Measurements from ENCODE around the gene REG4.
"Not testable (repeated sequence)": the region's sequence is repeated elsewhere in the genome, so short reads cannot be mapped to it uniquely, and the experiment has no call there.

The REG4 gene

DNA sequence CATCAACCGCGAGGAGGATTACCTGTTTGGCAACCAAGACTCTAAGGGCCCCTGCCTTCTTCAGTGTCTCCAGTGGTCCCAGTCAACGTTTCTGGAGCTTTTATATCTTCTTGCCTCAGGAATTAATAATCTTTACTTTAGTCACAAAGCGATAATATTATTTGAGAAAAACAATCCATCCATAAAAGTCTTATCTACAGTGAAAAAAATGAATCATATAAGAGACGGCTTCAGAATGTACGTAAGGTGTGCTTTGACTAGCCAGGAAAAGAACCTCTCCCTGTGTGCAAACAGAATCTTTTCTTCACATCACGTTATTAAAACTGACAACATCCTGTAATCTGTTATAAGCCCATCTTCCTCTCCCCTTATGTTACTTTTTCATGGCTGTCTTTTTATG, at the start of gene REG4:
Gene REG4, minus strand, starts transcription at position 74 of the 400 bp plus-strand sequence. CDS start 2,691 bp downstream, outside the sequence.
- H3K27me3 Mint-ChIP-seq: peaks cover 9% of the 10 kb centered on the region
- no peak within 1 kb of the TSS for H3K4me3 Mint-ChIP-seq
- H3K4me1 Mint-ChIP-seq (ENCODE audit: low read depth): peaks cover 3% of the 10 kb centered on the region
- no peaks in the 10 kb centered on the region for H3K9me3 Mint-ChIP-seq
- DNase-seq: no peak
- no peak within 1 kb of the TSS for H3K27ac Mint-ChIP-seq
- H3K36me3 Mint-ChIP-seq (ENCODE audit: low read depth): no peaks in the 10 kb centered on the region

- Mint-ChIP-seq H3K27ac (no peak overlapping the region), H3K9me3 (no peaks in the 10 kb centered on the region), H3K4me1 (ENCODE audit: low read depth) (peaks cover 15% of the 10 kb centered on the region), H3K36me3 (ENCODE audit: low read depth) (no peaks in the 10 kb centered on the region), H3K4me3 (no peak overlapping the region), H3K27me3 (peaks cover 14% of the 10 kb centered on the region)
- DNase-seq: no peak
Observed at GRCh38 chr1:119859647-119860046, 48.4 kb upstream of the REG4 start.

- H3K27ac Mint-ChIP-seq: not testable (repeated sequence)
Observed at GRCh38 chr1:119858556-119859214, 47.4 kb upstream of the REG4 start.

GRCh38 chr1:119858126-119858525, 46.9 kb upstream of the REG4 start:
- DNase-seq: no peak
- no peaks in the 10 kb centered on the region for H3K36me3 Mint-ChIP-seq (ENCODE audit: low read depth)

More at GRCh38 chr1:119858556-119859214, 47.4 kb upstream of the REG4 start:
- H3K4me1 Mint-ChIP-seq (ENCODE audit: low read depth): peaks cover 15% of the 10 kb centered on the region
- H3K27me3 Mint-ChIP-seq: peaks cover 14% of the 10 kb centered on the region
- H3K9me3 Mint-ChIP-seq; DNase-seq; H3K36me3 Mint-ChIP-seq (ENCODE audit: low read depth); H3K4me3 Mint-ChIP-seq: not testable (repeated sequence)

DNA sequence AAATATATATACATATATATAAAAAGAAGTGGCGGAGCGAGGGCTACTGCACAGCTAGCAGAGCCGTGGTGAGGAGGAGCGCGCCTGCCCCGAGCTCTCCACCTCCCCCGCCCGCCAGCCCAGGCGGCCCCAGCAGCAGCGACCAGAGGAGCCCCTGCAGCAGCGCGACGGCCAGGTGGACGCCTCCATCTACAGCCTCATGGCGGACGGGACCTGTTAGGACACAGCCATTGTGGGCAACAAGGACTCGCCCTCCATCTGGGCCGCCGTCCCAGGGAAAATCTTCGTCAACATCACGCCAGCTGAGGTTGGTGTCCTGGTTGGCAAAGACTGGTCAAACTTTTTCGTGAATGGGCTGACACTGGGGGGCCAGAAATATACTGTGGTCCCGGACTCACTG, 41.9 kb upstream of the REG4 start:
- Mint-ChIP-seq H3K4me3 (no peak overlapping the region), H3K27me3 (peaks cover 3% of the 10 kb centered on the region), H3K27ac (no peak overlapping the region), H3K36me3 (ENCODE audit: low read depth) (no peaks in the 10 kb centered on the region), H3K4me1 (ENCODE audit: low read depth) (no peaks in the 10 kb centered on the region), H3K9me3 (no peaks in the 10 kb centered on the region)
- DNase-seq: no peak

More at GRCh38 chr1:119858126-119858525, 46.9 kb upstream of the REG4 start:
- peaks cover 14% of the 10 kb centered on the region for H3K27me3 Mint-ChIP-seq
- peaks cover 15% of the 10 kb centered on the region for H3K4me1 Mint-ChIP-seq (ENCODE audit: low read depth)
- no peak overlapping the region for H3K4me3 Mint-ChIP-seq
- no peaks in the 10 kb centered on the region for H3K9me3 Mint-ChIP-seq
- H3K27ac Mint-ChIP-seq: no peak overlapping the region

DNA sequence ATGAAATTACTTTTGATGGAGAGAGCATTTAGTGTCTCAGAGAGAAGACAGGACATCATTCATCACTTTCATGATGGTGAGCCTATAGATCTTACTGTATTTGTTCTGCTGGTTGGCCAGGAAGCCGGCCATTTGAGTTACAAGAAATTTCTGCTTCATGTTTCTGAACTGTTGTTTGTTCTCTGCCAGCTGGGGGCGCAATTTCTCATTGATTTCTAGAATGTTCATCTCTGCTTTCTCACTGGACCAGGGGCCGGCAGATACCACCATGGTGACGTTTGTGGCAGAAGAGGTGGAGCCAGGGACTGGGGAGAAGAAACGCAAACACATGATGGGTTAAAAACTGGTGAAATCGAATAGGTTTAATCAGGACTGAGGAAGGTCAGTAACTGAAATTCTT, 32.9 kb upstream of the REG4 start:
- H3K4me1 Mint-ChIP-seq (ENCODE audit: low read depth); DNase-seq; H3K36me3 Mint-ChIP-seq (ENCODE audit: low read depth); H3K27ac Mint-ChIP-seq; H3K9me3 Mint-ChIP-seq; H3K4me3 Mint-ChIP-seq; H3K27me3 Mint-ChIP-seq: not testable (repeated sequence)

GRCh38 chr1:119841306-119841705, 30.0 kb upstream of the REG4 start:
- no peaks in the 10 kb centered on the region for H3K4me1 Mint-ChIP-seq (ENCODE audit: low read depth)
- DNase-seq: no peak
- no peak overlapping the region for H3K27ac Mint-ChIP-seq
- H3K36me3 Mint-ChIP-seq (ENCODE audit: low read depth): no peaks in the 10 kb centered on the region
- H3K9me3 Mint-ChIP-seq: no peaks in the 10 kb centered on the region
- H3K4me3 Mint-ChIP-seq: no peak overlapping the region
- H3K27me3 Mint-ChIP-seq: peaks cover 11% of the 10 kb centered on the region

- Mint-ChIP-seq H3K4me3 (no peak overlapping the region), H3K36me3 (ENCODE audit: low read depth) (no peaks in the 10 kb centered on the region), H3K4me1 (ENCODE audit: low read depth) (no peaks in the 10 kb centered on the region), H3K27ac (no peak overlapping the region), H3K27me3 (peaks cover 11% of the 10 kb centered on the region), H3K9me3 (no peaks in the 10 kb centered on the region)
- no peak for DNase-seq
Observed at GRCh38 chr1:119840745-119841144, 29.5 kb upstream of the REG4 start.

GRCh38 chr1:119838236-119838635, 27.0 kb upstream of the REG4 start:
- Mint-ChIP-seq H3K27ac (no peak overlapping the region), H3K27me3 (peaks cover 11% of the 10 kb centered on the region), H3K4me1 (ENCODE audit: low read depth) (no peaks in the 10 kb centered on the region), H3K9me3 (no peaks in the 10 kb centered on the region), H3K4me3 (no peak overlapping the region), H3K36me3 (ENCODE audit: low read depth) (no peaks in the 10 kb centered on the region)
- DNase-seq: no peak

DNA sequence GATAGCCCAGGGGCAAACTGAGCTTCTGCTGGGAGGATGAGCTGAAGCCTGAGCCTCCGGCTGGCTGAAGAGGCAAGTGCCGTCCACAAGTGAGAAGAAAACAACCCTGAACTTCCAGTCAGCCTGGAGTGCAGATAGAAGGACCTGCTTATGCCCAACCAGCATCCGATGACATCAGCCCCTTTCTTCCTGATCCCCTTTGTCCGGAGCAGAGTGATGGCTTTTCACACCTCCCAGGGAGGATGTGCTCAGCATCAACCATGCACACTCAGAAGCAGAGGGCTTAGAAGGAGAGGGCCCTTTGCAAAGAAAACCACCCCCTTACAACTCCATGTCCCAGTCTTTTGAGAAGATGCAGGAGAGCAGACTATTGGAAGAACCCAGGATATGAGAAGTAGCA, 23.7 kb upstream of the REG4 start:
- Mint-ChIP-seq H3K27ac (no peak overlapping the region), H3K9me3 (no peaks in the 10 kb centered on the region), H3K4me1 (ENCODE audit: low read depth) (no peaks in the 10 kb centered on the region), H3K4me3 (no peak overlapping the region), H3K27me3 (peaks cover 18% of the 10 kb centered on the region), H3K36me3 (ENCODE audit: low read depth) (no peaks in the 10 kb centered on the region)
- no peak for DNase-seq

- Mint-ChIP-seq H3K9me3 (no peaks in the 10 kb centered on the region), H3K36me3 (ENCODE audit: low read depth) (no peaks in the 10 kb centered on the region), H3K4me3 (no peak overlapping the region), H3K27me3 (peaks cover 18% of the 10 kb centered on the region), H3K4me1 (ENCODE audit: low read depth) (no peaks in the 10 kb centered on the region), H3K27ac (no peak overlapping the region)
- DNase-seq: no peak
Observed at GRCh38 chr1:119831027-119831426, 19.8 kb upstream of the REG4 start.

- no peak for DNase-seq
- no peaks in the 10 kb centered on the region for H3K9me3 Mint-ChIP-seq
- peaks cover 20% of the 10 kb centered on the region for H3K27me3 Mint-ChIP-seq
- H3K27ac Mint-ChIP-seq: no peak overlapping the region
- no peaks in the 10 kb centered on the region for H3K4me1 Mint-ChIP-seq (ENCODE audit: low read depth)
- no peaks in the 10 kb centered on the region for H3K36me3 Mint-ChIP-seq (ENCODE audit: low read depth)
- H3K4me3 Mint-ChIP-seq: no peak overlapping the region
Observed at GRCh38 chr1:119829625-119830024, 18.4 kb upstream of the REG4 start.

- not testable (repeated sequence) for H3K36me3 Mint-ChIP-seq (ENCODE audit: low read depth); H3K27ac Mint-ChIP-seq; H3K4me1 Mint-ChIP-seq (ENCODE audit: low read depth); H3K4me3 Mint-ChIP-seq; H3K9me3 Mint-ChIP-seq; DNase-seq
- peaks cover 21% of the 10 kb centered on the region for H3K27me3 Mint-ChIP-seq
Observed at GRCh38 chr1:119829006-119829405, 17.7 kb upstream of the REG4 start.

DNA sequence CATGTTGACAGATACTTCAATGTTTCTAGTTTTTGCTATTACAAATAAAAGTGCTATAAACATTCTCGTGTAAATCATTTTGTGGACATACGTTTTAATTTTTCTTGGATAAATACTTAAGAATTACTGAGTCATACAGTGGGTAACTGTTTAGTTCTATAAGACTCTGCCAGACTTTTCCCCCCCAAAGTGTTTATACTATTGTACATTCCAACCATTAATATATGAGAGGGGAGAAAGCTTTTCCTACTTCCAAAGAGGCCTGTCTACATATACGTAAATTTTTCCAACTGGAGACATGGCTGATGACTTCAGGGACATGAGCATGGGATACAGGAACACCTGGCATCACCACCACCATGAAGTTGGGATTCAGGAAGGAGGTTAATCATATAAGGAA, 17.0 kb upstream of the REG4 start:
- Mint-ChIP-seq H3K27me3 (peaks cover 28% of the 10 kb centered on the region), H3K36me3 (ENCODE audit: low read depth) (no peaks in the 10 kb centered on the region)

GRCh38 chr1:119827010-119827409, 15.8 kb upstream of the REG4 start:
- no peak for DNase-seq
- Mint-ChIP-seq H3K36me3 (ENCODE audit: low read depth) (no peaks in the 10 kb centered on the region), H3K4me3 (no peak overlapping the region), H3K27ac (no peak overlapping the region), H3K4me1 (ENCODE audit: low read depth) (no peaks in the 10 kb centered on the region), H3K27me3 (peaks cover 31% of the 10 kb centered on the region), H3K9me3 (no peaks in the 10 kb centered on the region)

More for the DNA sequence above, 17.0 kb upstream of the REG4 start:
- no peak for DNase-seq
- H3K4me1 Mint-ChIP-seq (ENCODE audit: low read depth): no peaks in the 10 kb centered on the region
- no peak overlapping the region for H3K27ac Mint-ChIP-seq
- no peak overlapping the region for H3K4me3 Mint-ChIP-seq
- H3K9me3 Mint-ChIP-seq: no peaks in the 10 kb centered on the region

DNA sequence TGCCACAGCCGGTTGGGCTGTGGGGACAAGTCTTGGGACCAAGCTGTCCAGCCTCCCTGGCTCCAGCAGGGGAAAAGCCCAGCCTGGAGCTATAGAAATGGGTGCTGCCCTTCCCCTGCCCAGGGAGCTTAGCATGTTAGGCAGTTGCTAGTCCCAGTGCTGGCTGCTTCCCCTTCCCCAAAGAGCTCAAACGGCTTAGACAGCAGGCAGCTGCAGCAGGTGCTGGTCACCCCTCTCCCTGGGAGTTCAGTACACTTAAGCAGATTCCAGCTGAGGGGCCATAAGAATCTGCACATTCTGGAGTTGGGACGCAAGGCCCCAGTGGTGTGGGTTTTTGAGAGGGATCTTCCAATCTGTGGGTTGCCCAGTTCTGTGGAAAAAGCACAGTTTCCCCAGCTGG, 11.1 kb upstream of the REG4 start:
- no peak overlapping the region for H3K27ac Mint-ChIP-seq
- H3K27me3 Mint-ChIP-seq: peaks cover 26% of the 10 kb centered on the region
- no peak for DNase-seq
- no peaks in the 10 kb centered on the region for H3K4me1 Mint-ChIP-seq (ENCODE audit: low read depth)
- H3K9me3 Mint-ChIP-seq: no peaks in the 10 kb centered on the region
- H3K4me3 Mint-ChIP-seq: no peak overlapping the region
- H3K36me3 Mint-ChIP-seq (ENCODE audit: low read depth): no peaks in the 10 kb centered on the region

All from activated T-cell treated with anti-CD3 and anti-CD28 coated beads, Interleukin-2, amount 50 U/mL, for 24 hours (primary cell).